Left colon (tissue), 2 donors: ENCODE data around the gene GIMAP7. TPM values are rescaled to one million over a fixed set of nuclear protein-coding genes. Genes with fewer than 3 reads are reported as not detected.
"Not testable (repeated sequence)": the region's sequence is repeated elsewhere in the genome, so short reads cannot be mapped to it uniquely, and the experiment has no call there.

ENCODE experiments used
- ATAC-seq: fragments of 200-7000 bp; cut with Tn5 transposase; one replicate; pipeline ENCODE4 v1.9.1; 2020; ENCODE audit warnings: mild to moderate bottlenecking, moderate library complexity
- DNase-seq, 2 donors: peaks; one replicate each; pipeline ENCODE4 v3.0.0-alpha.2; 2020
- intact Hi-C, 2 donors: fragments of 100-400 bp; cut with DNase I in 1 of 2; cut with micrococcal nuclease in 1 of 2; formaldehyde crosslinking; loops; one replicate each; pipeline versions ENCODE4 v1.11.2 to v1.14.0; 2022; cut with DNase I, micrococcal nuclease
- long read RNA-seq: library from polyadenylated mRNA; unstranded; transcript quantifications from one replicate; pipeline ENCODE4 v2.0.0, GENCODE V29; 2021
- total RNA-seq, 2 donors: library from RNA; stranded (reverse); fragmentation: NEBNext Ultra II Directional; extraction: Animal tissue kit (Norgen Biotek cat#: 25700); gene quantifications; one replicate each; pipeline ENCODE4 v1.2.1, GENCODE V29; 2021
- donor health status: DM: no; HTN: no; CAD: no.
- donor health status: DM: yes; HTN: yes; CAD: no.

The GIMAP7 gene
- total RNA-seq: 1 to 10 TPM; 4.5 to 8.7 TPM
- long read RNA-seq, partial matches to known transcripts: 0 of 4 reads
- long read RNA-seq, other reads (novel, unspliced or antisense): 0 of 4 reads

DNA sequence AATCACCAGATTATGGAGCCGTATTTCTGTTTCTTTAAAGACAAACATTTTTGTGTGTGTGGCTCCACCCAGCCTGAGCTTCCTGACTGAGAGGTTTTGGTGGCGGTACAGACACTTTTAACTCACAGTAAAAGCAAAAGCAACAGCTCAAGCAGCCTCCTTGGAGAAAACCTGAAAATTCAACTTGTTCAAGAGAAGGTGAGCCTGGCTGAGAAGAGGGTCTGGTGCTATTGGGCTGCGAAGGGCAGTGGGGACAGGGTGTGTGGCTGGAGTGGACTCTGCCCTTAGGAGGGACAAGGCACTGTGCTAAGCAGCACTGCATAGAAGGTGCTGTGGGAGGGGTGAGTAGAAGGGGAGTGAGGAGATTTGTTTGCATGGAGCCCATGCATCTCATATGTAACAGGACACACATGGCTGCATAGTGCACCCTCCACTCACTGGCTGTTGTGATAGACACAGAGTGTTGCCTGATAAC, at the start of gene GIMAP7:
TSS of gene GIMAP7 (plus strand) at position 125 of the 475 bp plus-strand sequence. CDS start 5,103 bp downstream, outside the sequence.
- ATAC-seq (peak; percentile 99), DNase-seq (peak in 1 of 2 donors; percentile 40)
- intact Hi-C loops: no loop called here

DNA sequence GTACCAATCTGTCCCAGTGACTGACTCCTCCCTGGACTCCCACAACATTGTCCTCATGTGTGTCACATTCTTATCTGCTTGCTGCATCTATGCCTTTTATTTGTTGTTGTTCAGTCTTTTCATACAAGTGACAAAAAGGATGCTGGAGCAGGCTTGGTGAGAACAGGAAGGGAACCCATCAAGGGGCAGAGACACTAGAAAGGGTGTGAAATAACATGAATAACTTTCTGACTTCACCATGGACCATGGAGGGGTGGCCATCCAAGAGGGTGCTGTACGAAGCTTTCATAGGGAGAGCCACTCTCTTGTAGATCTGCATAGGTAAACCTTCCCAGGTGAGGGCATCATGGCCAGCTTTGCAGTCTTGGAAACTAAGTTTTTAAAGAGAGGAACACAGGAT, 49.7 kb upstream of the GIMAP7 start:
- DNase-seq (no peak), ATAC-seq (no peak)
- intact Hi-C loops: no loop called here

DNA sequence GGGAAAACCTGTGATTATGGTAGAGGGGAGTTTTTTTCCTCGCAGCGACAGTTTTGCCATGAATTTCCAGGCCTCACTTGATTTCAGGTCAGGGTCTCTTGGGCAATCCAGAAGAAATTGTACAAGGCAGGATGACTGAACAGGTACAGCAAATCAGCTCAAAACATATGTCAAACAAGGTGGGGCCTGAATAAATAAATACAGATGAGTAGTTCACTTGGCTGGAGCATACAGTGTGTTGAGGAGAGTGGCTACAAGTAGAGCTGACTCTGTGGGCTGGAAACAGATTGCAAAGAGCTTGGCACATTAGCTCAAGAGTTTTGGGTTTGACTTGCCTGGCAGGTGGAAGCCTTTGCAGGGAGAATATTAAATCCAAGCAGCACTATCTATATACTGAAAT, 49.3 kb upstream of the GIMAP7 start:
- intact Hi-C loops: no loop called here
- ATAC-seq: peak; percentile 45
- no peak for DNase-seq

DNA sequence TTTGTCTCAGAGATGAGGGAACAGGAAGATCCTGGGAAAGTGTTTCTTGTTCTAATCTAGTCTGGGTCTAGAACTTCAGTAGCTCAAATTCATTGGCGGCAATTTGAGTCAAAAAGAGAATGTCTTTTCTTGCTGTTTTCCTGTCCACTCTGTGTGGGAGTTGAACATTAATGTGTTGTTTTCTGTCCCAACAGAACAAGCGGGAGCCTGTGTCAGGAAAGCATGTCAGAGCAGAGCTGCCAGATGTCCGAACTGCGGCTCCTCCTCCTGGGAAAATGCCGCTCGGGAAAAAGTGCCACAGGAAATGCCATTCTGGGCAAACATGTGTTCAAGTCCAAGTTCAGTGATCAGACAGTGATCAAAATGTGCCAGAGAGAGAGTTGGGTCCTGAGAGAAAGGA, 48.2 kb upstream of the GIMAP7 start:
- ATAC-seq: no peak
- intact Hi-C loops: no loop called here
- DNase-seq: no peak

DNA sequence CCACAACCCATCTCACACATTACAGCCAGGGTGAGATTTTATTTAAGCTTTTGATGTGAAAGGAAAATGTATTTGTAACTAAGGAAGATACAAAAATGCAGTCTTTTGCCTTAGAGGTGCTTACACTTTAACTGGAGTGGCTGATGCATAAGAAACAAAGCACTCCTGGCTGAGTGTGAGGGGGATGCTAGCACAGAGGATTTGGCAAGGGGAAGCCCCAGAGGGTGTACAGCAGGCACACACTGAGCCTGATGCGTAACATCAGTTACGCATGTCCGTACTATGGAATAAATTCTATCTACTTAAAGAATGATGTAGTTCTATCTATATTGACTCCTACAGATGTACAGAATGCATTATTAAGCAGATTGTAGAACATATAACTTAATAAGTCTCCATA, 46.4 kb upstream of the GIMAP7 start:
- DNase-seq (no peak), ATAC-seq (no peak)
- intact Hi-C loops: no loop called here

DNA sequence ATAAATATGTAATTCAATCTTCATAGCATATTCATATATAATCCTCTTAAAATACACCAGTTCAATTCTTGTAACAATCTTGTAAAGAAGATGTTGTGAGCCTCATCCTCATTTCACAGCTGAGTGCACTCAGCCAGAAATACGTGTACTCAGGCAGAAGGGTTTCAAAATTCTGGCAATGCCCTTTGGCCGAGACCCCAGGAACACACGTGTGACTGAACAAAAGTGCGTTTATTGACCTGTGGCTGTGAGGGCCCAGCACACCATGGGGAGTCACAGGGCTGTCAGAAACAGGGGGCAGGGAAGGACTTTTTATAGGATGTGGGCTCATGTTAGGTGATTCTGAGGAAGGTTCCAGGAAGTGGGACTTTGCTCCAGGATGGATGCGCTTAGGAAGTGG, 42.8 kb upstream of the GIMAP7 start:
- intact Hi-C loops: no loop called here
- no peak for ATAC-seq
- DNase-seq: no peak

DNA sequence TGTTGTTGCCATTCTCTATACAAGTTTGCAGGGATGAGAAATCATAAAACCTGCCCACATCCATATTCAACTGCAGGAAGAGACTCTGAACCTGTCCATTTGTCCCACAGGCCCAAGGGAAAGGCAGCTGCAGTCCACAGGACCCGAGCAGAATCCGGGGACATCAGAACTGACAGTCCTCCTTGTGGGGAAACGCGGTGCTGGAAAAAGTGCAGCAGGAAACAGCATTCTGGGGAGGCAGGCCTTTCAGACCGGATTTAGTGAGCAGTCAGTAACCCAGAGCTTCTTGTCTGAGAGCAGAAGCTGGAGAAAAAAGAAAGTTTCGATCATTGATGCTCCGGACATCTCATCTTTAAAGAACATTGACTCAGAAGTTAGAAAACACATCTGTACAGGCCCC, 40.8 kb upstream of the GIMAP7 start:
- intact Hi-C loops: no loop called here
- DNase-seq (no peak), ATAC-seq (no peak)

DNA sequence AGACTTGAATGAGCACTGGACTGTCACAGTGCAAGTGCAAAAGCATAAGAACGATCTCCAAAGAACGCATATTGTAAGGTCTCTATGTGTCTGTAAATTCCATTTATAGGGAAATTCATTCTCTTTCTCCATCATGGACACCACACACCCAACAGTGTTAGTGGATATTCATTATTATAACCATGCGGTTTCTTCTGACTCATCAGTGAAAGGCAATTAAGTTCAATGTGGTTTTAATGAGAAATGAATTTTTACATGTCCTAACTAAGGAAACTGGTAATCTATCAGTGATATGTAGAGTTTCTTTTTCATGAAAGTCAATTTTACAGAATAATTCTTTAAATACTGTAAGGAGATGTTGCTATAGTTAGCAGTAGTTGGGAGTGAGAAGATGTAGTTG, 38.4 kb upstream of the GIMAP7 start:
- no peak for DNase-seq
- no peak for ATAC-seq
- intact Hi-C loops: no loop called here

DNA sequence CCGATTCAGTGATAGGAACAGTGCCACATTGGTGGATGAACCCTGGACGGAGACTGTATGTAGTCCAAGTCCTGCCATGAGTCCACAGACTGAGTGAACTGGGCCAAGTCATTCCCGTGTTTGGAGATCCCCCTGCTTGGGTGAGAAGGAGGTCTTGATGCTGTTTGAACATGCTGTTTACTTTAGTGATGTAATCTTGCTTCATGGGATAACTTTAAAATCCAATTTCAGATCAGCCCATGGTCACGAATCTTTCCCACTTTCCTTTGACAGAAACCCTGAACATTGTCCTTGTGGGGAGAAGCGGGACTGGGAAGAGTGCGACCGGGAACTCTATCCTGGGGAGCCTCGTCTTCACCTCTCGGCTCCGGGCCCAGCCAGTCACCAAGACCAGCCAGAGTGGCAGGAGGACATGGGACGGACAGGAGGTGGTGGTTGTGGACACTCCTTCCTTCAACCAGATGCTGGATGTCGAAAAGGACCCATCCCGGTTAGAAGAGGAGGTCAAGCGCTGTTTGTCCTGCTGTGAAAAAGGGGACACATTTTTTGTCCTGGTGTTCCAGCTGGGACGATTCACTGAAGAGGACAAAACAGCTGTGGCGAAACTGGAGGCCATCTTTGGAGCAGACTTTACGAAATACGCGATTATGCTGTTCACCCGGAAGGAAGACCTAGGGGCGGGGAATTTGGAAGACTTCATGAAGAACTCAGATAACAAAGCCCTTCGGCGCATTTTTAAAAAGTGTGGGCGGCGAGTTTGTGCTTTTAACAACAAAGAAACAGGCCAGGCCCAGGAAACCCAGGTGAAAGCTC, 37.6 kb upstream of the GIMAP7 start:
- no peak for DNase-seq
- intact Hi-C loops: no loop called here
- ATAC-seq: no peak

DNA sequence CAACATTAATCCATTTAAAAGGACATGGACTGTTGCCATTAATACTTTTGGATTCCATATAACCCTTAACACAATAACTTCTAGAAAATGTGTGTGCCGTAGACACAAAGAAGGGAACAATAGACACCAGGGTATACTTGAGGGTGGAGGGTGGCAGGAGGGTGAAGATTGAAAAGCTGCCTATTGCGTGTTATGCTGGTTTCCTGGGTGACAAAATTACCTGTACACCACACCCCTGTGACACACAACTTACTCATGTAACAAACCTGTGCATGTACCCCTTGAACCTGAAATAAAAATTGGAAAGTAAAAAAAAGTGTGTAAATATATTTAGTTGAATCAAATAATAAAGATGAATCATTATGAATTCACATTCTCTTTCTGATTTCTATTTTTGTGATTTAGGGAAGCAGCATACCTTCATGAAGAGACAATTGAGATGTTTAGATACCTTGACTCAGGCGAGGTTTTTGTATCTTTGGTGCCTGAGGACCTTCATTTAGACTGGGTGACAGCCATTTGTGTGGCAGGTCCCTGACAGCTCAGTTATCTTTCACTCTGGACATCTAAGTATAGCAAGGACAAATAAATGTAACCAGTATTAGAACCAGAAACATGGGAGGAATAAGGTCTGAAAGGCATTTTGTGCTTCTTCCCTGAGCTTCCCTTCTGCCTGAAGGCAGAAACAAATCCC, 35.5 kb upstream of the GIMAP7 start:
- ATAC-seq (no peak), DNase-seq (no peak)
- intact Hi-C loops: no loop called here

DNA sequence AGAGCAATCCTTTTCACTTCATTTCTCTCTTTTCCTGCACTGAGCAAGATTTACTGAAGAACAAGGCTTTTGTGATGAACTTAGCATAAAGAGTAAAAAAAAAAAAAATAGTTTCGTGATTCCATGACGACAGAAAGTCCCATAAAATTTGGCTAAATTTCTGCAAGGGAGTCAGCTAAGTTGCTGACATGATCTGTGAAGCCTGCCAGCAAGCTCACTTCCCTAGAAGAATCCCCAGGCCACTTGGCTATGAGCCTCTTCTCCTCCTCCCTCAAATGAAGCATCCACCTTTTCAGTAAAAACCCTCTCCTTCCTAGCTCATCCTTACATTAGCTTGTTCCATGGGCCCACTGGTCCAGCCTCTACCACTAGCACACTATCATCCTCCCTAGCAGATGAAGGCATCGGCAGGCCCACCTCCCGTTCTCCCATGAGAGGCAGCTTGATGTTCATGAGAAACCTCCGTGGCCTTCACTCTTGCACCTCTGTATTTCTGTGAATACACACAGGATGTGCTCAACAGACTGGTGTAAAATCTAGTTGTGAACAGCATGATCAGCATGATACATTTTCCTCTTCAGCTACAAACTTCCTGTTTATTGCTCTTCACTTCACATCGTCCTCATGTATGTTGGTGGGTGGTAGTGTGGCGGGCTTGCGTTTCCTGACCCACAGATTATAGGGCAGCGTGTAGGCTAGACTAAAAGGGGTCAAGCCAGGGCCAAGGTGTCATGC, 33.3 kb upstream of the GIMAP7 start:
- intact Hi-C loops: no loop called here
- no peak for ATAC-seq
- DNase-seq: no peak

DNA sequence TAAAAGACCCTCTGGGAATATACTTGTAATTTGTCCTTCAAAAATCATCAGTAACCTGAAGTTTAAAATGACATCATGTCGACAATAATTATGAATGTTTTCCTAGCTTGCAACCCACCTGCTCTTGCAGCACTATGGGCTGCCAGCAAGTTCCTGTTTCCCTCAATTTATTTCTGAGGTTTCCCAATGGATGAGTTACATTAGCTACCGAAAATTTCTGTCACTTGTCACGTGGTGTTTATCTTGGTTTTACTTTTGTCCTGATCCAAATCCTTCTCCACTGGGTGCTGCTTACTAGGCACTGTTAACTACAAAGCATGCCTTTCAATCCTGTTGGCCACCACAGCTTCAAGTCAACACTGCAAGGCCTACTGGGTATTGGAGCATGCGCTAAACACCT, 32.8 kb upstream of the GIMAP7 start:
- intact Hi-C loops: no loop called here
- DNase-seq (no peak), ATAC-seq (no peak)

DNA sequence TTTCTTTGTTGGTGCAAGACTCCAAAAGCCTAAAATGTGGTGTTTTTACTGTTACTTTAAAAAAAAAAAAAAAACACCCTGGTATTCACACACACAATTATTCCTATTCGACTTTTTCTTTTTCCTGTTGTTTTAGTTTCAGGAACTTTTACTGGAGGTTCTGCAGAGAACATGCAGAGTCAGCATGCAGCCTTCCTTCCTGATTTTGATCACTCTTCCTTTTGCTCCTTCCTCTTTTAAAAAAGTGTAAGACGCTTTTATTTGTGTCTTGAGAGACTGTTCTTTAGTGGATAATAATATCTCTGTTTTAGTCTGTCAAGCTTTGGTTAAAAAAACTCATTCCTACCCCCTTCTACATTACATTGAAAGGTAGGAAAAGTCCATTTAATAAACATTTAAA, 31.2 kb upstream of the GIMAP7 start:
- ATAC-seq, intact Hi-C loops, DNase-seq: not testable (repeated sequence)

DNA sequence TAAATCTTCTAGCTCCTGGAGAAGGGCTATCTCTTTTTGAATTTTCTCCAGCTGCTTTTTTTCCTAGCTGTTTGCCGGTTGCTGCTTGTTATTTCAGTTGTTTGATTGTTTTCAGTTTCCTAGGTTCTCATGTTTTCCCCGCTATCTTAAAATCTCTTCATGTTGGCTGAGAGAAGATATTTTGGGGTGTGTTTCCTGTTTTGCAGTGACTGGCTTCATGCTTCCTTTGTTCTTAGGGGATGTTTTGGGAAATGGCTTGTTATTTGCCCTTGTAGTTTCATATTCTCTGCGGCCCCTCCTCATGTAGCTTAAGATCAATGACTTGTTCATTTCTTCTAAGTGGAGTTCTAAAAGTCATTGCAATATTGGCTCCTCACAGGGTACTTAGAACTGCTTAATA, 30.6 kb upstream of the GIMAP7 start:
- ATAC-seq, DNase-seq, intact Hi-C loops: not testable (repeated sequence)

DNA sequence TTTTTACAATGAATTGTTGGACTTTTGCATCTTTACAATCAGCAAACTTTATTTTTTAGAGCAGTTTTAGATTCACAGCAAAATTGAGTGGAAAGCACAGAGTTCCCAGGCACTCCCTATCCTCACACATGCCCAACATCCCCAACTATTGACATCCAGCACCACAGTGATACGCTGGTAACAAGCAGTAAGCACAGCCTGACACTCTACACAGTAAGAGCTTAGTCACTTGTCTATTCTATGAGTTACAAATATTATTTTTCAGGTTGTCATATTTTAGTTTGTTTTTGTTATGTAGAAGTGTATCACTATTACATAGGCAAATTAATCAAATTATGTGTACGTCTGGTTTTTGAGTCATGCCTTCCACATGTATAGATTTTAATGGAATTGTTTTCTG, 27.0 kb upstream of the GIMAP7 start:
- no peak for DNase-seq
- ATAC-seq: no peak
- intact Hi-C loops: no loop called here

DNA sequence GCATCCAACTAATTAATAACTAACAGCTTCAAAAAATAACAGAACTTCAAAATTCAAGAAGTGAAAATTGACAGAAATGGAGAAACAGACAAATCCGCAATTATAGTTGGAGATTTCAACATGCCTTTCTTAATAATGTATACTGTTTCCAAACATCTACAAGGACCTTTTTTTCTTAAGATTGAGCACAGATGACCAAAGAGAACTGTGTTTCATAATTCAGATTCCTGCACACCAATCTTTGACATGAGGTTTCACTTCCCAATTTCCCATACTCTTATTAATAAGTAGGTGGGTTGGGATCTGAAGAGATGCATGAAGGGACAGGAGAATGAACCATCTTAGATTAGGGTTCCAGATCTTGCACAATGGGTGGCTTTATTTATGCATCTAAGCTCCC, 24.9 kb upstream of the GIMAP7 start:
- no peak for DNase-seq
- intact Hi-C loops: no loop called here
- no peak for ATAC-seq

DNA sequence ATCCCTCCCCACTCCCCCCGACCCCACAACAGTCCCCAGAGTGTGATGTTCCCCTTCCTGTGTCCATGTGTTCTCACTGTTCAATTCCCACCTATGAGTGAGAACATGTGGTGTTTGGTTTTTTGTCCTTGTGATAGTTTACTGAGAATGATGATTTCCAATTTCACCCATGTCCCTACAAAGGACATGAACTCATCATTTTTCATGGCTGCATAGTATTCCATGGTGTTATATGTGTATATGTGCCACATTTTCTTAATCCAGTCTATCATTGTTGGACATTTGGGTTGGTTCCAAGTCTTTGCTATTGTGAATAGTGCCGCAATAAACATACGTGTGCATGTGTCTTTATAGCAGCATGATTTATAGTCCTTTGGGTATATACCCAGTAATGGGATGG, 21.2 kb upstream of the GIMAP7 start:
- DNase-seq, ATAC-seq, intact Hi-C loops: not testable (repeated sequence)

DNA sequence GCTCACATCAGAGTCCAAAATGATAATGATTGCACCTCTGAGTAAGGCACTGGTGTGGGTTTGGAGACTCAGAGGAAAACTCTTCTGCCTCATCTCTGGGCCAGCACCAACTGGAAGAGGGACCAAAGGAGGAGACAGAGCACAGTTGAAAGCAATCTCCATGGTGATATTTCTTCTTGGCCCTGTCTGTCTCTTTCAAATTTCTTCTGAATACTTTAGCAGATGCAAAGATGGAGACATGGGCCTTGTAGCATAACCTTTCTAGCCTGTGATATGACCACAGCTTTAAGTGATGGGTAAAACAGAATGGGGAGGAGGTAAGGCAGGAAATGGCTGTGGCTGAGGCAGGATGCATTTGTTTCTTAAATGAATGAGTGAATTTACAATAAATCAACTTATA, 12.2 kb upstream of the GIMAP7 start:
- ATAC-seq: no peak
- DNase-seq: no peak
- intact Hi-C loops: no loop called here

DNA sequence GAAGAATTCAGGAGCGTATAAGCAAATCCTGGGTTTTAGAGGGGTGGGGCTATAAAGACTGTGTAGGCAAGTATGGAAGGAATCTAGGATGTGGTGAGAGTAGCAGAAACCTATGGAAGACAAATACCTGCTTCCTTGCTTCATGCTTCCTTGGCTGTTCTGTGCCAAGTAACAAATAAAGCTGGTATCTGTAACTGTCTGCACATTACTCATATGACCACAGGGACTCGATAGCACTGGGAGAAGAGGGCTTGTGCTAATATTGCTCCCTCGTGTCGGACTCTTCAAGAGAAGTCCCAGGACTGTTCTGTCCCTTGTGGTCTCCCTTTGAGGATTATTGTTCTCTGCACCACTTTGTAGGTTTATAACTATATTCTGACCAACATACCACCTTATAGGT, 11.5 kb upstream of the GIMAP7 start:
- ATAC-seq: no peak
- intact Hi-C loops: no loop called here
- no peak for DNase-seq

DNA sequence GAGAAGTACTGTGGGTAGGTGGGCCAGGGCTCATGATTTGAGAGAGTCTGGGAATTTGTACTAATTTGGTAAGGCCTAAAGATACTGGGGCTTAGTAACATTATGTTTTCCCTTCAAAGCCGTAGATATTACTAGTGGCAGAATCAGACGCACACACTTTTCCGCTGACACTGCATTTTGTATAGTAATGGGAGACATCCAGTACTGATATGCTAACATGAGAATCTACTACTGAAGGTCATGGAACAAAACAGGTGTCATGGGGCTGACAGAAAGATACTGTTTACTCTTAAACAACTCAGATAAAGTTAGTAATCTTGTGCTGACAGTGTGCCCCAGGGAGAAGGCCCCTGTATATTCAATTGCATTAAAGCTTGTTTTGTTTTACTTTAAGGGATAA, 11.1 kb upstream of the GIMAP7 start:
- intact Hi-C loops: no loop called here
- DNase-seq (no peak), ATAC-seq (no peak)
